Esophagus muscularis mucosa (tissue), 4 donors: ENCODE measurements around the gene CHGA. TPM values are rescaled to one million over a fixed set of nuclear protein-coding genes. Genes with fewer than 3 reads are reported as not detected.

Source experiments
- DNase-seq: peaks from one replicate; pipeline ENCODE4 v3.0.0-alpha.2; 2017; ENCODE audit errors: extremely low spot score
- H3K27ac ChIP-seq, 4 donors: fragments of 200-600 bp; sonication (generic); replicated peaks in 1 of 4; 1 replicate in 3 of 4; 2 replicates in 1 of 4; pipeline ENCODE4 v1.5.1; 2016 to 2019; ENCODE audit warnings: mild to moderate bottlenecking in 1 of 4
- H3K27me3 ChIP-seq, 4 donors: fragments of 200-600 bp; sonication (generic); one replicate each; pipeline versions ENCODE4 v1.5.1 to v1.6.0; 2016 to 2019
- H3K36me3 ChIP-seq, 4 donors: fragments of 200-600 bp; sonication (generic); one replicate each; pipeline ENCODE4 v1.5.1; 2016 to 2019
- H3K4me1 ChIP-seq, 4 donors: fragments of 200-600 bp; sonication (generic); one replicate each; pipeline ENCODE4 v1.5.1; 2016 to 2019
- H3K4me3 ChIP-seq, 4 donors: fragments of 200-600 bp; sonication (generic); 1 replicate in 2 of 4; 2 replicates in 2 of 4; pipeline ENCODE4 v1.5.1; 2016 to 2019; ENCODE audit warnings: mild to moderate bottlenecking in 4 of 4, moderate library complexity in 1 of 4
- H3K9me3 ChIP-seq, 4 donors: fragments of 200-600 bp; sonication (generic); 1 replicate in 3 of 4; 2 replicates in 1 of 4; pipeline ENCODE4 v1.5.1; 2016 to 2019
- EP300 ChIP-seq: sonication (generic); formaldehyde crosslinking; IDR thresholded peaks from one replicate; pipeline ENCODE4 v1.6.1; 2017; ENCODE audit warnings: antibody characterized with exemption
- POLR2A ChIP-seq: fragments of 450-650 bp; IDR thresholded peaks from one replicate; pipeline ENCODE4 v1.6.1; 2017; ENCODE audit warnings: antibody characterized with exemption, moderate library complexity, mild to moderate bottlenecking, low read depth
- POLR2AphosphoS5 ChIP-seq, 2 donors: sonication (generic); formaldehyde crosslinking; IDR thresholded peaks; one replicate each; pipeline ENCODE4 v1.6.1; 2017; ENCODE audit warnings: antibody characterized with exemption in 2 of 2
- WGBS: methylation state at CpG from one replicate; pipeline ENCODE4 v1.1.5; 2018; 5-methylcytosine and 5-hydroxymethylcytosine counted together
- intact Hi-C: fragments of 100-400 bp; cut with DNase I; formaldehyde crosslinking; loops from one replicate; pipeline ENCODE4 v1.15.1; 2023
- total RNA-seq, 4 donors: library from RNA; depleted of rRNA; stranded (reverse); fragments of >200 nt; gene quantifications; one replicate each; pipeline versions ENCODE4 v1.1.0 to v1.2.1, GENCODE V29; 2016
- TF ChIP-seq, protein P1 (sequence below), 3 experiments: fragments of 200-600 bp in 2 of 3; fragments of 450-650 bp in 1 of 3; sonication (generic) in 2 of 3; IDR thresholded peaks; one replicate each; pipeline ENCODE4 v1.5.1; 2017 to 2019; ENCODE audit warnings: antibody characterized with exemption in 3 of 3, mild to moderate bottlenecking in 2 of 3, moderate library complexity in 1 of 3

Gene CHGA
- total RNA-seq, 4 donors from 2014 or later, result 1.2 to 2.5 (median 1.3) TPM

DNA sequence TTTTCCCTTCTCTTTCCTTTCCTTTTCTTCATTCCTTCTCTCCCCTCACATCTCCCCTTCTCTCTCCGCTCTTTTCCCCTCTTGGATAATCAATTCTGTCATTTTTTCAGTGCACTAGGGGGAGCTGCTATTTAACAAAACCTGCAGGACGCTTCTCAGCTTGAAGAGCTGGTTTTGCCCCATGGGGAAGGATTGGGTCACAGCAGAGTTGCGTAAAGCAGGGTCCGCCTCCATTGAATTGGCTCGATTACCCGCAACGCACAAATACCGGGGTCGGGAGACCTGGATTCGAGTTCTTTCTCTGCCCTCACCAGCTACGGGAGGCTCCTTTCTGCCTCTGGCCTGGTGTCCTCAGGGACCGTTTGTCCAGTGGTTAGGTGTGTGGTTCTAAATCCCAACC, 42.1 kb upstream of the CHGA start:
- TF ChIP-seq, protein P1, sequence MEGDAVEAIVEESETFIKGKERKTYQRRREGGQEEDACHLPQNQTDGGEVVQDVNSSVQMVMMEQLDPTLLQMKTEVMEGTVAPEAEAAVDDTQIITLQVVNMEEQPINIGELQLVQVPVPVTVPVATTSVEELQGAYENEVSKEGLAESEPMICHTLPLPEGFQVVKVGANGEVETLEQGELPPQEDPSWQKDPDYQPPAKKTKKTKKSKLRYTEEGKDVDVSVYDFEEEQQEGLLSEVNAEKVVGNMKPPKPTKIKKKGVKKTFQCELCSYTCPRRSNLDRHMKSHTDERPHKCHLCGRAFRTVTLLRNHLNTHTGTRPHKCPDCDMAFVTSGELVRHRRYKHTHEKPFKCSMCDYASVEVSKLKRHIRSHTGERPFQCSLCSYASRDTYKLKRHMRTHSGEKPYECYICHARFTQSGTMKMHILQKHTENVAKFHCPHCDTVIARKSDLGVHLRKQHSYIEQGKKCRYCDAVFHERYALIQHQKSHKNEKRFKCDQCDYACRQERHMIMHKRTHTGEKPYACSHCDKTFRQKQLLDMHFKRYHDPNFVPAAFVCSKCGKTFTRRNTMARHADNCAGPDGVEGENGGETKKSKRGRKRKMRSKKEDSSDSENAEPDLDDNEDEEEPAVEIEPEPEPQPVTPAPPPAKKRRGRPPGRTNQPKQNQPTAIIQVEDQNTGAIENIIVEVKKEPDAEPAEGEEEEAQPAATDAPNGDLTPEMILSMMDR (IDR thresholded peaks at IDR 0.05), result peak in 2 of 3 experiments; percentile 3 to 13
- no peak for TF ChIP-seq POLR2A
- H3K4me3 ChIP-seq, result no peak overlapping the region
- 49% methylated on average over 6 of the region's 12 CpGs for WGBS
- no peak overlapping the region for H3K27ac ChIP-seq
- peaks cover 0 to 3% (median 0%) of the 10 kb centered on the region in 4 donors for H3K9me3 ChIP-seq
- DNase-seq, result no peak
- H3K4me1 ChIP-seq, result peaks cover 8 to 17% (median 12%) of the 10 kb centered on the region in 4 donors
- intact Hi-C loops, result no loop called here
- H3K27me3 ChIP-seq, result peaks cover 0 to 36% (median 0%) of the 10 kb centered on the region in 4 donors
- no peaks in the 10 kb centered on the region for H3K36me3 ChIP-seq

DNA sequence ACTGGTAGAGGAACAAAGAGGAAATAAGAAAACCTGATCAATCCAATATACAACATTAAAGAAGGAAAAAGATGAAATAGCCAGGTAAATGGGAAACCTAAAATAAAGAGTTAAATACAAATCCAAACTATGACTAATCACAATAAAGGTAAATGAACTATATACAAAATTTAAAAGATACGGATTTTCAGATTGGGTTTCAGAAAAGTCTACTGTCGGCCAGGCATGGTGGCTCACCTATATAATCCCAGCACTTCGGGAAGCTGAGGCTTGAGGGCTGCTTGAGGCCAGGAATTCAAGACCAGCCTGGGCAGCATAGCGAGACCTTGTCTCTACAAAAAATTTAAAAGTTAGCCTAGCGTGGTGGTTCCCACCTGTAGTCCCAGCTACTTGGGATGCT, 39.9 kb upstream of the CHGA start:
- TF ChIP-seq, protein P1 (IDR thresholded peaks at IDR 0.05), result no peak
- TF ChIP-seq POLR2A (no peak), EP300 (no peak), POLR2AphosphoS5 (IDR thresholded peaks at IDR 0.05) (no peak)
- H3K36me3 ChIP-seq, result no peaks in the 10 kb centered on the region
- DNase-seq, result no peak
- no peak overlapping the region for H3K4me3 ChIP-seq
- intact Hi-C loops, result no loop called here
- peaks cover 0 to 32% (median 0%) of the 10 kb centered on the region in 4 donors for H3K27me3 ChIP-seq
- peaks cover 3 to 7% (median 7%) of the 10 kb centered on the region in 4 donors for H3K4me1 ChIP-seq
- no peak overlapping the region for H3K27ac ChIP-seq
- peaks cover 0 to 3% (median 0%) of the 10 kb centered on the region in 4 donors for H3K9me3 ChIP-seq
- 95% methylated on average over 5 of the region's 5 CpGs for WGBS

DNA sequence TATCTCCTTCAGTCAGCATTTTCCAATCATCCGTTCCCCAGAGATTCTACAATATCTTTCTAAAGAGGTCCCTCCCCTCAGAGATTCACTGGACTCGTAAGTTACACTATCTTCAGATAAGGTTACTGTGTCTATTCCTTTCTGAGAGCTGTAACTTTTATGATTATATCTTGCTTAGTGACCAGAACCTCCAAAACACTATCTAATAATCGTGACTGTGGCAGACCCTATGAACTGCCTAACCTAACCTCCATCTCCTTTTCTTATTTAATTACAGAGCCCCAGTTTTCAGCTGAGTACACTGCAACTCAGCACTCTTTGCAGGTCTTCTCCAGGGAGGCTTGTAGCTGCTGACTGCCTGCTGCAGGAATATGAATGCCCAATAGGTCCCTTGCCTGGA, 38.5 kb upstream of the CHGA start:
- H3K4me1 ChIP-seq, result no peaks in the 10 kb centered on the region
- H3K27ac ChIP-seq, result no peak overlapping the region
- H3K27me3 ChIP-seq, result peaks cover 0 to 23% (median 0%) of the 10 kb centered on the region in 4 donors
- DNase-seq, result no peak
- no peaks in the 10 kb centered on the region for H3K36me3 ChIP-seq
- intact Hi-C loops, result no loop called here
- H3K9me3 ChIP-seq, result peaks cover 0 to 3% (median 0%) of the 10 kb centered on the region in 4 donors
- TF ChIP-seq POLR2A (no peak), EP300 (no peak), POLR2AphosphoS5 (IDR thresholded peaks at IDR 0.05) (no peak)
- TF ChIP-seq, protein P1 (IDR thresholded peaks at IDR 0.05), result no peak
- 67% methylated on average over 3 of the region's 3 CpGs for WGBS
- no peak overlapping the region for H3K4me3 ChIP-seq

DNA sequence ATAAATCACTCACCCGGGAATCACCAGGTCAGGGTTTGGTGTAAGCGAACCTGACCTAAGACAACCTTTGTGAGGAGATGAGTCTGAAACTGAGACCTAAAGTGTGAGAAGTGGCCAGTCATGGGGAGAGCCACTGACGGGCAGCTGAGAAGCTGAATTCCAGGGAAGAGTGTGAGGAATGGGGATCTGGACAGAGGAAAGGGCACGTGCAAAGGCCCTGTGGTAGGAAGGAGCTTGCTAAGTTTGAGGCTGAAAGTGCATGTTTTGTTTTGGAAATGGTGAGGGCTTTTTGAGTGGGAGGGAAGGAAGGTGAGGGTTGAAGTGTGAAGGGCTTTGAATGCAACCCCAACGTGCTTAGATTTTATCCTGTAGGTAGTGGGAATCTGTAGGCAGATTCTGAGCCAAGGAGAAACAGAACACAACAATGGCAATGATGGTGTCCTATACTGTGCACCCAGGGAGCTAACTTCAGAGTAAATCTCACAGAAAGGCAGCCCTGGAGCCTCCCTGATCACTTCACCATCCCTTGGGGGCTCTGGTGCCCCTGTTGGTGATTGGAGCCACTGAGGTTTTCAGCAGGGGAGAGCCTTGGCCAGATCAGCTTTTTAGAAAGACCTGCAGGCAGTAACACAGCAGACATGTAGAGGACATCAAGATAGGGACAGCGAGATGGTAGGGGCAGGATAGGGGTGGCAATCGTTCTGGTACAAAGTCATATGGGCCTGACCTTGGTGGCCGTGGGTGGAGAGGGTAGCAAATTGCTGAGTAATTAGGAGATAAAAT, 37.5 kb upstream of the CHGA start:
- H3K27ac ChIP-seq, result no peak overlapping the region
- intact Hi-C loops, result no loop called here
- TF ChIP-seq, protein P1 (IDR thresholded peaks at IDR 0.05), result no peak
- no peak for TF ChIP-seq POLR2AphosphoS5 (IDR thresholded peaks at IDR 0.05)
- no peak overlapping the region for H3K4me3 ChIP-seq
- DNase-seq, result no peak
- H3K4me1 ChIP-seq, result no peaks in the 10 kb centered on the region
- peaks cover 0 to 3% (median 0%) of the 10 kb centered on the region in 4 donors for H3K9me3 ChIP-seq
- WGBS, result 72% methylated on average over 8 of the region's 8 CpGs
- H3K27me3 ChIP-seq, result peaks cover 0 to 12% (median 0%) of the 10 kb centered on the region in 4 donors
- H3K36me3 ChIP-seq, result no peaks in the 10 kb centered on the region
